HCT116 (cell line): Measurements from ENCODE around the gene UNC80.

Experiments used
- CEBPB ChIP-seq: IDR thresholded peaks from 2 replicates; pipeline ENCODE4 v1.6.1; 2012; ENCODE audit warnings: low read depth
- EZH2 ChIP-seq: fragments of 200-600 bp; sonication (generic); IDR thresholded peaks from 2 replicates; pipeline ENCODE4 v1.6.1; 2017; ENCODE audit warnings: antibody characterized with exemption, mixed run types
- EZH2phosphoT487 ChIP-seq: fragments of 200-600 bp; IDR thresholded peaks from 2 replicates; pipeline ENCODE4 v1.6.1; 2018; ENCODE audit warnings: antibody characterized with exemption, borderline replicate concordance
- POLR2A ChIP-seq: IDR thresholded peaks from 2 replicates; pipeline ENCODE4 v1.7.0; 2011; ENCODE audit warnings: borderline replicate concordance; ENCODE audit not compliant: insufficient read depth, insufficient read length; ENCODE audit errors: extremely low read depth
- POLR2AphosphoS5 ChIP-seq: IDR thresholded peaks from 2 replicates; pipeline ENCODE4 v1.6.1; 2011; ENCODE audit warnings: mild to moderate bottlenecking, low read depth, low read length, moderate library complexity
- RAD21 ChIP-seq: IDR thresholded peaks from 2 replicates; pipeline ENCODE4 v1.6.1; 2012; ENCODE audit warnings: low read depth, mild to moderate bottlenecking
- YY1 ChIP-seq: IDR thresholded peaks from 2 replicates; pipeline ENCODE4 v1.6.1; 2011; ENCODE audit warnings: low read length, low read depth, moderate library complexity, mild to moderate bottlenecking; ENCODE audit not compliant: insufficient replicate concordance; ENCODE audit errors: extremely low read depth
- ZNF274 ChIP-seq: fragments of 200-500 bp; sonication (Bioruptor generic); IDR thresholded peaks from 2 replicates; pipeline ENCODE4 v1.6.1; 2014; ENCODE audit warnings: mild to moderate bottlenecking, low read depth, low read length, inconsistent platforms
- TF ChIP-seq, protein P1 (sequence below), 3 experiments: fragments of 200-600 bp in 1 of 3; sonication (generic) in 1 of 3; IDR thresholded peaks in 2 of 3; conservative IDR thresholded peaks in 1 of 3; 2 replicates each; pipeline ENCODE4 v1.5.1; 2012 to 2017; ENCODE audit warnings: low read depth in 2 of 3, low read length in 2 of 3, antibody characterized with exemption in 1 of 3, borderline replicate concordance in 1 of 3, control low read depth in 1 of 3, mild to moderate bottlenecking in 1 of 3, mixed read lengths in 1 of 3, mixed run types in 1 of 3, moderate library complexity in 1 of 3; ENCODE audit not compliant: insufficient read depth in 1 of 3

DNA sequence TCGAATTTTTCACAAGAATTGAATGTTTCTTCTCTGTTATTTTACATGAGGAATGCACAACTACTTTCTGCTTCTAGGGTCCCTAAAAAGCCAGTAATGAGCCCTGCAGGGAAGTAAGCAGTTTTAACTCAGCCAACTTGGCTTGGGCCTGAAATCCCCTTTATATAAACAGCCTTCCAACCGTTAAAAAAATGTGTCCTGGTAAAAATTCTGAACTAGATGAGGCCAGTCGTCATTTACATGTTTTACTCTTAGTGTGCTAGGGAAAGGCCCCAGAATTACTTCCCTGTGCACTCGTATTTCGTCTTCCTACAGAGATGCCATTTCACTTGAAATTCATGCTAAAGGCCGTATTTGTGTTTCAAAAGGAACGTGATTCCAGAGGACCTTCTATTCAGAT is 188.4 kb downstream of the UNC80 start:
- TF ChIP-seq, protein P1, sequence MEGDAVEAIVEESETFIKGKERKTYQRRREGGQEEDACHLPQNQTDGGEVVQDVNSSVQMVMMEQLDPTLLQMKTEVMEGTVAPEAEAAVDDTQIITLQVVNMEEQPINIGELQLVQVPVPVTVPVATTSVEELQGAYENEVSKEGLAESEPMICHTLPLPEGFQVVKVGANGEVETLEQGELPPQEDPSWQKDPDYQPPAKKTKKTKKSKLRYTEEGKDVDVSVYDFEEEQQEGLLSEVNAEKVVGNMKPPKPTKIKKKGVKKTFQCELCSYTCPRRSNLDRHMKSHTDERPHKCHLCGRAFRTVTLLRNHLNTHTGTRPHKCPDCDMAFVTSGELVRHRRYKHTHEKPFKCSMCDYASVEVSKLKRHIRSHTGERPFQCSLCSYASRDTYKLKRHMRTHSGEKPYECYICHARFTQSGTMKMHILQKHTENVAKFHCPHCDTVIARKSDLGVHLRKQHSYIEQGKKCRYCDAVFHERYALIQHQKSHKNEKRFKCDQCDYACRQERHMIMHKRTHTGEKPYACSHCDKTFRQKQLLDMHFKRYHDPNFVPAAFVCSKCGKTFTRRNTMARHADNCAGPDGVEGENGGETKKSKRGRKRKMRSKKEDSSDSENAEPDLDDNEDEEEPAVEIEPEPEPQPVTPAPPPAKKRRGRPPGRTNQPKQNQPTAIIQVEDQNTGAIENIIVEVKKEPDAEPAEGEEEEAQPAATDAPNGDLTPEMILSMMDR (IDR thresholded peaks at IDR 0.05 in 2 of 3, conservative IDR thresholded peaks at IDR 0.05 in 1 of 3; ENCODE audit: borderline replicate concordance in 1 of 3, insufficient read depth in 1 of 3, low read depth in 2 of 3, low read length in 2 of 3), result no peak
- no peak for TF ChIP-seq CEBPB
- TF ChIP-seq EZH2phosphoT487, result no peak
- TF ChIP-seq POLR2A, result no peak
- TF ChIP-seq POLR2AphosphoS5, result no peak
- no peak for TF ChIP-seq YY1
- TF ChIP-seq EZH2, result no peak
- no peak for TF ChIP-seq ZNF274
- TF ChIP-seq RAD21, result no peak
